GM11168 (cell line): ENCODE data around the gene NFKBIL1.
"Not testable (repeated sequence)": the region's sequence is repeated elsewhere in the genome, so short reads cannot be mapped to it uniquely, and the experiment has no call there.

ENCODE experiments used
- in situ Hi-C: fragments of 300-500 bp; cut with MboI; formaldehyde crosslinking; loops from one replicate; pipeline ENCODE4 v1.12.0; 2022; ENCODE audit warnings: low sequenced_read_pairs; ENCODE audit not compliant: unreplicated experiment

Gene NFKBIL1

DNA sequence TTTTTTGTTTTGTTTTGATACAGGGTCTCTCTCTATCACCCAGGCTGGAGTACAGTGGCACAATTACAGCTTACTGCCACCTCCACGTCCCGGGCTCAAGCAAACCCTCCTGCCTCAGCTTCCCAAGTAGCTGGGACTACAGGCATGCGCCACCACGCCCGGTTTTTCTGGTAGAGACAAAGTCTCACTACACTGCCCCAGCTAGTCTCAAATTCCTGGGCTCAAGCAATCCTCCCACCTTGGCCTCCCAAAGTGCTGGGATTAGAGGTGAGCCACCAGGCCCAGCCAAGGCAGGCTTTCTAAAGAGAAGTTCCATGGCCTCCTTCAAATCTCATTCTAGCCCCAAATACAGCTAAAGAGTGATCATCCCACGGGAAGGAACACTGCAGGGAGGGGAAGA is 13.4 kb upstream of the NFKBIL1 start:
- in situ Hi-C loops, result no loop called here

DNA sequence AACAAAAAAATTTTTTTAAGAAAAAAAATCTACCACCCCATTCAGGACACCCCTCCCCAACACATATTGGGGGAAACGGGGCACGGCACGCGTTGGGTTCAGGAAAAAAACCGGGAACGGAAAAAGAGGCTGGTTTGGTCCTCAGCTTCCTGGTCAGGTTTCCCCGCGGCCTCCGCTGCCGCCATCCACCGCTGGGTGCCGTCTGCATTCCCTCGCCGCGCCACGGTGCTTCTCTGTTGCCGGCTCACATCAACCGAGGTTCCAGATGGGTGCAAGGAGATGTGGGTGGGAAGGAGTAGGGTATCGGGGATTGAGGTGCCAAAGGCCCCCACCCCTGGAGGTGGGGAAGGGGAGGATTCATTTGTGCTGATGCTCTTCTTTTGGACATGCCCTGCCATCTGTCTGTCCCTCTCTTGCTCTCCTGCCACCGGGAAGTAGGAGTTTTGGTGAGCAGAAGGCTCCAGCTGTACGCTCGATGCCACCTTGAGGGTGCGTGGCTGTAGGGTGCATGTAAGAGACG is 12.8 kb upstream of the NFKBIL1 start:
- in situ Hi-C loops, result no loop called here

DNA sequence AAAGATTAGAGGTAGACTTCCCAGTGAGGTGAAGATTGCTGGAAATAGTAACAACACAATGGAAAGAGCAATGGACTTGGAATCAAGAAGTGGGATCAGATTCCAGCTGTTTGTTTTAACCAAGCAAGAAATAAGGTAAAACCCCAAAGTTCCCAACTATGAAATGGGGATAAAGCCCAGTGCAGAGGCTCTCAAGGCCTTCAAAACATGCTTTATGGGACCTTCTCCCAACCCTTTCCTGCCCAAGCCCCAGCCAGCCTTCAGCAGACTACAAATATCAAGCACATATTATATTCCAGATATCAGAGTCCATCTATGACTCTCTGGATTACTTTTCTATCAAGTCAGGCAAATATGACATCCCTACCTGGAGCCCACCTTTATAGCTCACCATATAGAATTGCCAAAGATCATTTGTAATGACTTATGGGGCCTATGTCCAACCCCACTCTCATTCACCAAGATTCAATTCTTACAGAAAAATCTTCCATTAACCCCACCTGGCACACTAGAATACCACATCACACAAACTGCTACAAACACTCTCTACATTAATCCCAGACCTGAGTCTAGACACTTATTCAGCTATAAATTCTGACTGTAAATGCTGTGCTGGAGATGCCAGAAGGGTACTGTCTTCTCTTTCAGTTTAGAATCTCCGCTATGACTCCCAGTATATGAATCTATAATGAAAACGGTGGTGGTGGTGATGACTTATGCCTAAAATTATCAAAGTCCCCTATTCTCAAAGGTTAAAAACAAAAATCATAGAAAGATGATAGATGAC is 11.7 kb upstream of the NFKBIL1 start:
- in situ Hi-C loops, result no loop called here

DNA sequence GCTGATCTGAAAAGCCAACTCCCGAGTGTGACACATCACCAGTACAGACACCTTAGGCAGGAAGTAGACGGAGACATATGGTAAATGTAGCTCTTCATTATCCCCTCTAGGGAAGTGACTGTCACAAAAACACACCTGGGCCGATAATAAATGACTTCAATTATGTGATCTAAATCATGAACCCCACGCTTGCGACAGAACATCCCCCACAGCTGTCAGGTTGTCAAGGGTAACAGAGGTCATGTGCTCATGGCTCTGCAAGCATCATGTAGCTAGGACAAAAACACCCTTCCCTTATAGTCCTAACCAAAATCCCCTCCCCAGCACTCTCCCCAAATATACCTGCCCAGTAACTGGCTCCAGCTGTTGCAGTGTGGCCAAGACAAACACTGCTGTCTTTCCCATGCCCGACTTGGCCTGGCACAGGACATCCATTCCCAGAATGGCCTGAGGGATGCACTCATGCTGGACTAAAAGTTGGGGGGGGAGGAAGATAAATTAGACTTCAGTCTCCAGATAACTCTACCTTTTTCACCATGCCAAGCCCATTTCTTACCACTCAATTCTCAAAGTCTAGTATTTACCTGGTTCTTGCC is 8.5 kb upstream of the NFKBIL1 start:
- in situ Hi-C loops, result no loop called here

DNA sequence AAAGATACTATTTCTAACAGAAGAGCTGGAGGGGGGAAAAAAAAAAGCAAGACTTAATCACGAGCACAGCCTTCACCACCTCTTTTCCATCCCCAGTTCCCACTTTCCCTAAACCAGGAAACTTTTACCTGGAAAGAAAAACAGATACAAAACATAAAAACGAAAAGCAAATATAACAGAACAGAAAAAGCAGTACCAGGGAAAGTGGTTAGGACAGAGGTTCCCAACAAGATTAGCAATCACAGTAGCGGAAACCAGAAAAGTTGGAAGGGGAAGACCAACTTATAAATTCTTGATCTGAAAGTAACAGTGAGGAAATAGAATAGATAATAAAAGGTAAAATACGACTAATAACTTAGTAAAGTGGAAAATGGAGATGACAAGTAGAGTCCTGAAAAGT is 6.8 kb upstream of the NFKBIL1 start:
- in situ Hi-C loops, result loop anchor here (5.0 kb wide), 1 partner anchor 48 kb away; no protein-coding TSS in a partner anchor

DNA sequence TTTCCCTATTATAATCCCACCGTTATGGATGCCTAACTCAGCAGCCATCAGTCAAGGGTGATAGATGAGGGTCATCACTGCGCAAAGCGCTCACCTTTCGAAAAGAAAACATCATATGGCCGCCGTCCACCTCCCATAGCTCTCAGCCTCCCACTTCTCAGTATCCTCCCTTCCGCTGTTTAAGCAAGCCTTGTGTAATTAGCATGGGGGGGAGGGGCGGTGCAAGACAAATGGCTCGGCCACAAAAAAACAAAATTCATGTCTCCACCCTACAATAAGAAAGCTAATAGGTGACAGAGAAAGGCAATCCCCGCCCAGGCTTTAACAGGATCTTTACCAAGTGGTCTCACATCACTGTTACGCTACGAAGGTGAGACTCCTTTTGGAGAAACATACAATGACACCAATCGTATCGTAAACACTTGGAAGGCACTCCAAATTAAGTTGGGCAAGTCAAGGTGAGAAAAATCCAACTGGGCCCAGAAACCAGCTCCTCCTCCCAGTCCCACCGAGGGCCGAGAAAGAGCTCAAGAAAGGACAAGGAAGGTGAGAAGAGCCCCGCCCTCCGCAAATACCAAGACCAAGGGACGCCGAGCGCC is 6.2 kb upstream of the NFKBIL1 start:
- in situ Hi-C loops, result loop anchor here (5.0 kb wide), 1 partner anchor 49 kb away; no protein-coding TSS in a partner anchor

DNA sequence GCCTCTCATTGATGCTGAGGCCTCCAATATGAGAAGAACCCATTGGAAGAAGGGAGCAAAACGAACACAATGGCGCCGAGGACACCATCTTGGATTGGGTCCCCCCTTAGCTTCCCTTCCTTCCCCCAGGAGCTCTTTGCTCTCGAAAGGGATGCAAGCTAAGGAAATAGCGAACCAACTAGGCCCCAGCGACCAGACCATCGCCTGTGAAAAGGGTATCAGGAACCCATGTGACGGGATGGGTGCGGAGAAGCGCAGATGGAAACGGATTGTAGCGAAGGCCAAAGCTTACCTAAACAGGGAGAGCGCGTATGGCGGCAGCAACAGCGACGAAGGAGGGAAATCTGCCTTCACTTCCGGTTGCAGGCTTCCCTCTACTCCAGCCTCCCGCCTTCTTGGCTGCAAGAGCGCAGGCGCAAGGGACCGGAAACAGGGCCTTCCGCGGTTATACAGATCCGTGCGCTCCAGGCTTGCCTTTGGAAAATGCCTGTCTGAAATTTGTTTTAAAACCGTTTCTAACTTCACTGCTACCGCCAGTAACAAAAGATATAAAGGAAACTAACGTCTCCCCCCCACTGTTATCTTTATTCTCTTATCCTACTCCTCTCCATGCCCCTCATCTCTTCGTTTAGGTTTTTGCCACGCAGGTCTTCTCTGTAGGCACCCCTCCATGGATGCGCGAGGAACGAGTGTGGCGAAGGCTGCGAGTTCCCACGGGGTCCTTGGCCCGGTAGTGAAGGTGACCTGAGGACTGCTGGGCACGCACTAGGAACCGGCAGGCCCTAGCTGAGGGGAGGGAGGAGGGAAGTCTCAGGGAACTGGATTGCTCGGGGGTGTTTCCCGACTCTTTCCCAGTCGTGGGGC is 5.5 kb upstream of the NFKBIL1 start, which contains the start of gene DDX39B:
Gene DDX39B (minus strand): TSS at position 346 of the 864 bp plus-strand sequence. CDS start 1,471 bp downstream, outside the sequence.
- in situ Hi-C loops, result loop anchor here (5.0 kb wide), 1 partner anchor 50 kb away; no protein-coding TSS in a partner anchor

DNA sequence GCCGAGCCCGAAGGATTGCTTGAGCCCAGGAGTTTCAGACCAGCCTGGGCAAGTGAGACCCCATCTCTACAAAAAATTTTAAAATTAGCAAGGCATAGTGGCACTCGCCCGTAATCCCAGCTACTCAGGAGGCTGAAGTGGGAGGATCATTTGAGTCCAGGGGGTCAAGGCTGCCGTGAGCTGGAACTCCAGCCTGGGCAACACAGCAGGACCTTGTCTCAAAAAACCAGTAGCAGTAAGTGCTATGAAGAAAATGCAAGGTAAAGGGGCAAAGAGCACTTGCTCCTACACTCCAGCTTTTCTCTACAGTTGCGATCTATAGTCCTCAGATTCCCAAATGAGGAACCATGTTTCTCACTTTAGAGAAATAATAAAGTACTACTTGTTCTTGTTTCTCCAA is 3.8 kb upstream of the NFKBIL1 start:
- in situ Hi-C loops, result loop anchor here (5.0 kb wide), 1 partner anchor 51 kb away; no protein-coding TSS in a partner anchor

DNA sequence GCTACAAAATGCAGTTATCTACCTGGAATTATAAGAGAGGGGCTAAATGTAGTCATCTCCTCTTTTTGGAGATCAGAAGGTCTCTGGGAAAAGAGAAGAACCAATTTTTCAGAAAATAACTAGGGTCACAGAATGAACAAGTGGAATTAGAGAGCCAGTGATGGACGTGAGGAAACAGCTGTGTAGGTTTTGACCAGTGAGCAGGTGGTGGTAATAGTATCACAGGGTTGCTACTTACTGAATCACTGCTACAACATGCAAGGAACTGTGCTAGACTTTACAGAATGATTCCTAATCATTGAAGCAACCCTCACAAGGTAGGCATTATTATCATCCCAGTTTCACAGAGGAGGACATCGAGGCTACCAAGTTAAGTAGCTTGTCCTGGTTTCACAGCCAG is 2.7 kb upstream of the NFKBIL1 start:
- in situ Hi-C loops, result loop anchor here (5.0 kb wide), 2 partner anchors 48 to 52 kb away; partner anchors contain the start of gene NCR3

DNA sequence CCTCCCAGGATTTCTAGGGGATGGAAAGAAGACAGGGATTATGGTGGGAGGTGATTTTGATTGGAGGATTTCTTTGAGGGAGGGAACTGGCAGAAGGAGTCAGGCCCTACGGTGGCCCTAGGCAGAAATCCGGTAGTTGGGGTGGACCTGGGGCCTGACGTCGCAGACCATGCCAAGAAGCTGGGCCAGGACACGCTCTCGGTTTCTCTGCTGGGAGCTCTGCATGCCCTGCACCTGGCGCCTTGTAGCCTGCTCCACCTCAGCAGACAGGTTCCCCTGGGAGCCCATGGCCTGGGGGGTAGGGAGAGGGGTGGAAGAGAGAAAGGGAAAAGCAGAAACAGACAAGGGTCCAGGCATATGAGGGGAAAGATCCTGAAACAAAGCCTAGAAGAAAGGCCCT is 2.1 kb upstream of the NFKBIL1 start:
- in situ Hi-C loops, result loop anchor here (5.0 kb wide), 1 partner anchor 47 kb away; the partner anchor contains the start of gene NCR3

DNA sequence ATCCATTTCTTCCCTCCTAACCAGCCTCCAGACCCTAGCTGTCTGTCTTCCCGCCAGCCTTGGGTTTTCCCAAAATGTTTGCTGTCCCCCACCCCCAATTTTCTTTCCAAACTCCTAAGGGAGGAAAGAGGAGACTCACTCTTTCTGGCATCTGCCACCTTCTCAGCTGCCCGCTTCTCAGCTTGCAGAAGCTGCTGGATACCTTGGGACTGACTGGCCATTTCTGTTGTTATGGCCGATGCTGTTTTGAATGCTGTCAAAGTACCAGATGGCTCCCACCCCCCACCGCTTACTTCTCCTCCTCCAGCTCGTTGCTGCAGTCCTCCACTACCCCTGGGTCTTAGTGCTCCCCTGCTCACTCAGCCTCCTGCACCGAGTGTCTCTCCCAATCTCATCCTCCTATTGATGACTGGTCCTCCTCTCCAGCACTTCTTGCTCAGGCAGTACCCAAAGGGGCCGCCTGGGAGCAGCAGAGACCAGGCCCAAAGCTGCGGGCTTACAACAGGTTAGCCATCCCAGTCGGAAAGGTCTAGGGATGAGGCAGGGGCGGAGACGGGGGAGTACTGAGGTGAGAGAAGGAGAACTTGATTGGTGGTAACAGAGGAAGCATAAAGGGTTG is 960 bp upstream of the NFKBIL1 start, which contains the start of gene ATP6V1G2:
Gene ATP6V1G2 (minus strand): TSS at position 270 of the 619 bp plus-strand sequence. CDS start 49 bp downstream, at position 221.
- in situ Hi-C loops, result loop anchor here (5.0 kb wide), 1 partner anchor 46 kb away; the partner anchor contains the start of gene NCR3

DNA sequence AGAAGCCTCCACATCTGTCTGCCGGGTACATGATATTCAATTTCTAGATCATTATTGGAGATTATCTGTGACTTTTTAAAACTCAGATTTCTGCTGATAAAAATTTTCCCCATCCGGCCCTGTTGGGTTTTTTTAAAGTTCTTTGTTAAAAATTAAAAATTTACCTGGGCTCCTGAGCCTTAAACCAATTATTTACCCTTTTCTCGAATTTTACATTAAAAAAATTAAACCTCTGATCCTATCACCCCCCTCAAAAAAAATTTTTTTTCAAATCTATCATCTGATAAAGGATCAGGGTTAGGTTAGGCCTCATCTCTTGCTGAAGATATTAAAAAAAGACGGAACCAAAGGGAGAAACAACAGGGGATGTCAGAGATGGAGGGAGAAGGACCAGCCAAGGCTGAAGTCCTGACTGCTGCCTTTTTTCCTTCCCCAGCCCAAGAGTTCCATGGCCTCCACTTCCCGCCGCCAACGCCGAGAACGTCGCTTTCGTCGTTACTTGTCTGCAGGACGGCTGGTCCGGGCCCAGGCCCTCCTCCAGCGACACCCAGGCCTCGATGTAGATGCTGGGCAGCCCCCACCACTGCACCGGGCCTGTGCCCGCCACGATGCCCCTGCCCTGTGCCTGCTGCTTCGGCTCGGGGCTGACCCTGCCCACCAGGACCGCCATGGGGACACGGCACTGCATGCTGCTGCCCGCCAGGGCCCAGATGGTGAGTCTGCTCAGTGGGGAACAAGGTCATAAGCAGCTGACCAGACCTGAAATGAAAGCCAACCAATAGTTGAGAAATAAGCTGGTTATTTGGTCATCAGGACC is 527 bp downstream of the NFKBIL1 start:
- in situ Hi-C loops, result loop anchor here (5.0 kb wide), 1 partner anchor 44 kb away; the partner anchor contains the start of gene NCR3

DNA sequence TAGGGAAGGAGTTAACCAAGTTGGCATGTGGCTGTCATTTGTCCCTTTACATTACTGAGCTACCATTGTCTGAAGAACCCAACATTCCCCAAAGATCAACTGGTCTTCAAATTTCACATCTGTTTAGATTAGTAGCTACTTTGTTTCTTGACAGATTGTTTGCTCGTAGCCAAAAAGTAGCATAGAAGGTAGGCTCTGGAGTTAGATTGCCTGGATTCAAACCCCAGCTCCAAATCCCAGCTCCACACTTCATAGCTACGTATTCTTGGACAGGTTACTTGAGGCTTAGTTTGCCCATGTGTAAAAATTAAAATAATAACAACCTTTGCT is 1.1 kb downstream of the NFKBIL1 start:
- in situ Hi-C loops, result loop anchor here (5.0 kb wide), 1 partner anchor 44 kb away; the partner anchor contains the start of gene NCR3

DNA sequence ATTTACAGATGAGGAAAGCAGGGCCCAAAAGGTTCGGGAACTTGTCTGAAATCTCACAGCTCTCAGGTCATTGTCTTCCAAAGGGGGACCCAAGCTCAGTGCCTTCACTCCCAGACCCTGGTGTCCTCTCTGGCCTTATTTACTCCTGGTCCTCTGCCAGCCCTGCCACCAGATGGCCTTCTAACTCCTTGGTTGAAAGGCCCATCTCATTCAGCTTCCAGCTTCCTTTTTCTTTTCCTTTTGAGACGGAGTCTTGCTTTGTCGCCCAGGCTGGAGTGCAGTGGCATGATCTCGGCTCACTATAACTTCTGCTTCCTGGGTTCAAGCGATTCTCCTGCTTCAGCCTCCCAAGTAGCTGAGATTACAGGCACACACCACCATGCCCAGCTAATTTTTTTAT is 4.0 kb downstream of the NFKBIL1 start:
- in situ Hi-C loops, result not testable (repeated sequence)

DNA sequence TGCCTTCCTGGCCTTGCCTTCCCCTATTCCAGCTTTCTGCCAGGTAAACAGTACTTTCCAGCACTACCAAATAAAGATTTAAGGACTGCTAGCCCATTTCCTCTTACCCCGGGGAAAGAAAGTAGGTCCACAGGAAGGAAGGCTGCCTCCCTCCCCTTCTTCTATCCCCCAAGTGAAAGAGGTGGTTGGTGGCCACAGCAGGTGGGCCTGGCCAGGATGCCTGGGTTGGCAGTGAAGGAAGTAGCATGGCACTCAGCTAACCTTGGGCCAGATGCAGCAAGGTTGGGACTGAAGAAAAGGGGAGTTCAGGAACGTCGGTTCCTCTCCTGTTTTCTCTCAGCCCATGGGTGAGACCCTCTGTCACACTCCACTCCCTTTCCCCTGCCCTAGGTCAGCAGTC is 8.9 kb downstream of the NFKBIL1 start:
- in situ Hi-C loops, result no loop called here

DNA sequence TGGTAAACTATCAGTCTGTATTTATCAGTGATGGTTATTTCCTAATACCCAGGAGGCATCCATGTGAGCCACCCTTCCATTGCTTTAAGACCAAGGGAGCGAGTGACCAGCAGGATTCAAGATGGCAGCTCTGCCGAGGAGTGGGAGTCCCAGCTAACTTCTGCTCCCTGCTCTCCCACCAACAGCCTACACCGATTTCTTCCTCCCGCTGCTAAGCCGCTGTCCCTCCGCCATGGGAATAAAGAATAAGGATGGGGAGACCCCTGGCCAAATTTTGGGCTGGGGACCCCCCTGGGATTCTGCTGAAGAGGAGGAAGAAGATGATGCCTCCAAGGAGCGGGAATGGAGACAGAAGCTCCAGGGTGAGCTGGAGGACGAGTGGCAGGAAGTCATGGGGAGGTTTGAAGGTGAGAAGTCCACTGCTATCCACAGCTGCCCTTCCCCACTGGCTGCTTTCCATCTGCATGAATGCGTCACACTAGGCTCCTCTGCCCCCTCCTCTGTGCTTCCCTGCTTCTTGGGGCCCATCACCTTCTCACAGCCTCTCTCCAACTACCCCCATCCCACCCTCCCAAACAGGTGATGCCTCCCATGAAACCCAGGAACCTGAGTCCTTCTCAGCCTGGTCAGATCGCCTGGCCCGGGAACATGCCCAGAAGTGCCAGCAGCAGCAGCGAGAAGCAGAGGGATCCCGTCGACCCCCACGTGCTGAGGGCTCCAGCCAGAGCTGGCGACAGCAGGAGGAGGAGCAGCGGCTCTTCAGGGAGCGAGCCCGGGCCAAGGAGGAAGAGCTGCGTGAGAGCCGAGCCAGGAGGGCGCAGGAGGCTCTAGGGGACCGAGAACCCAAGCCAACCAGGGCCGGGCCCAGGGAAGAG is 10.3 kb downstream of the NFKBIL1 start:
- in situ Hi-C loops, result no loop called here

DNA sequence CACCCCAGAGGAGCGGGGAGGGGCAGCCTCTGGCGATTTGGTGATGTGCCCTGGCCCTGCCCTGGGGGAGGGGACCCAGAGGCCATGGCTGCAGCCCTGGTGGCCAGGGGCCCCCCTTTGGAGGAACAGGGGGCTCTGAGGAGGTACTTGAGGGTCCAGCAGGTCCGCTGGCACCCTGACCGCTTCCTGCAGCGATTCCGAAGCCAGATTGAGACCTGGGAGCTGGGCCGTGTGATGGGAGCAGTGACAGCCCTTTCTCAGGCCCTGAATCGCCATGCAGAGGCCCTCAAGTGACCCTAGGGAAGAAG is 10.9 kb downstream of the NFKBIL1 start:
- in situ Hi-C loops, result no loop called here
